Suprapubic skin (tissue), 3 donors: ENCODE data around the gene LCE2C.
"Not testable (repeated sequence)": the region's sequence is repeated elsewhere in the genome, so short reads cannot be mapped to it uniquely, and the experiment has no call there.

Experiments
- CTCF ChIP-seq, 2 donors: fragments of 200-600 bp in 1 of 2; fragments of 450-650 bp in 1 of 2; sonication (generic) in 1 of 2; IDR thresholded peaks; one replicate each; pipeline ENCODE4 v1.5.1; 2016 to 2019; ENCODE audit warnings: antibody characterized with exemption in 2 of 2, mild to moderate bottlenecking in 1 of 2, moderate library complexity in 1 of 2
- EP300 ChIP-seq: sonication (generic); formaldehyde crosslinking; IDR thresholded peaks from one replicate; pipeline ENCODE4 v1.6.1; 2017; ENCODE audit warnings: antibody characterized with exemption
- POLR2A ChIP-seq, 2 donors: fragments of 450-650 bp; IDR thresholded peaks; one replicate each; pipeline ENCODE4 v1.6.1; 2017; ENCODE audit warnings: antibody characterized with exemption in 2 of 2, mild to moderate bottlenecking in 2 of 2, moderate library complexity in 2 of 2

- not testable (repeated sequence) for TF ChIP-seq EP300; CTCF (IDR thresholded peaks at IDR 0.05); POLR2A (IDR thresholded peaks at IDR 0.05)
Measured at GRCh38 chr1:152674983-152675382, at the start of gene LCE2C.
